IMR-90 (cell line): ENCODE data around the gene MECP2.

Experiments
- CHD1 ChIP-seq: IDR thresholded peaks from 2 replicates; pipeline ENCODE4 v1.6.1; 2012; ENCODE audit warnings: low read depth, low read length, improper control_type of control experiment
- TF ChIP-seq, protein P1 (sequence below): conservative IDR thresholded peaks from 2 replicates; pipeline ENCODE4 v1.5.1; 2012; ENCODE audit warnings: mild to moderate bottlenecking, low read depth, low read length, improper control_type of control experiment

DNA sequence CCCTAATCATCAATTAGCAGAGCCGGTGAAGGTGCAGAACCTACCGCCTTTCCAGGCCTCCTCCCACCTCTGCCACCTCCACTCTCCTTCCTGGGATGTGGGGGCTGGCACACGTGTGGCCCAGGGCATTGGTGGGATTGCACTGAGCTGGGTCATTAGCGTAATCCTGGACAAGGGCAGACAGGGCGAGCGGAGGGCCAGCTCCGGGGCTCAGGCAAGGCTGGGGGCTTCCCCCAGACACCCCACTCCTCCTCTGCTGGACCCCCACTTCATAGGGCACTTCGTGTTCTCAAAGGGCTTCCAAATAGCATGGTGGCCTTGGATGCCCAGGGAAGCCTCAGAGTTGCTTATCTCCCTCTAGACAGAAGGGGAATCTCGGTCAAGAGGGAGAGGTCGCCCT is 43.2 kb upstream of the MECP2 start:
- TF ChIP-seq, protein P1, sequence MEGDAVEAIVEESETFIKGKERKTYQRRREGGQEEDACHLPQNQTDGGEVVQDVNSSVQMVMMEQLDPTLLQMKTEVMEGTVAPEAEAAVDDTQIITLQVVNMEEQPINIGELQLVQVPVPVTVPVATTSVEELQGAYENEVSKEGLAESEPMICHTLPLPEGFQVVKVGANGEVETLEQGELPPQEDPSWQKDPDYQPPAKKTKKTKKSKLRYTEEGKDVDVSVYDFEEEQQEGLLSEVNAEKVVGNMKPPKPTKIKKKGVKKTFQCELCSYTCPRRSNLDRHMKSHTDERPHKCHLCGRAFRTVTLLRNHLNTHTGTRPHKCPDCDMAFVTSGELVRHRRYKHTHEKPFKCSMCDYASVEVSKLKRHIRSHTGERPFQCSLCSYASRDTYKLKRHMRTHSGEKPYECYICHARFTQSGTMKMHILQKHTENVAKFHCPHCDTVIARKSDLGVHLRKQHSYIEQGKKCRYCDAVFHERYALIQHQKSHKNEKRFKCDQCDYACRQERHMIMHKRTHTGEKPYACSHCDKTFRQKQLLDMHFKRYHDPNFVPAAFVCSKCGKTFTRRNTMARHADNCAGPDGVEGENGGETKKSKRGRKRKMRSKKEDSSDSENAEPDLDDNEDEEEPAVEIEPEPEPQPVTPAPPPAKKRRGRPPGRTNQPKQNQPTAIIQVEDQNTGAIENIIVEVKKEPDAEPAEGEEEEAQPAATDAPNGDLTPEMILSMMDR = no peak
- no peak for TF ChIP-seq CHD1
